Endothelial cell (in vitro differentiated cells): ENCODE measurements around the gene PPP6R1. TPM values are rescaled to one million over a fixed set of nuclear protein-coding genes. Genes with fewer than 3 reads are reported as not detected.
A peak's percentile ranks its signal among the peaks of the same experiment; 100 is the strongest.

Source experiments
- DNase-seq: peaks from one replicate; pipeline ENCODE4 v3.0.0; 2021; ENCODE audit warnings: low spot score
- H3K27ac Mint-ChIP-seq: one replicate; pipeline ENCODE4 v1.8.0; 2021; ENCODE audit warnings: mixed read lengths, inconsistent platforms; ENCODE audit not compliant: unreplicated experiment
- H3K27me3 Mint-ChIP-seq: one replicate; pipeline ENCODE4 v1.8.0; 2021; ENCODE audit warnings: mild to moderate bottlenecking, moderate library complexity, mixed read lengths, inconsistent platforms; ENCODE audit not compliant: unreplicated experiment
- H3K36me3 Mint-ChIP-seq: one replicate; pipeline ENCODE4 v1.8.0; 2021; ENCODE audit warnings: mild to moderate bottlenecking, low read depth, mixed read lengths, inconsistent platforms; ENCODE audit not compliant: unreplicated experiment
- H3K4me1 Mint-ChIP-seq: one replicate; pipeline ENCODE4 v1.8.0; 2021; ENCODE audit warnings: mild to moderate bottlenecking, mixed read lengths, inconsistent platforms; ENCODE audit not compliant: unreplicated experiment
- H3K4me3 Mint-ChIP-seq: one replicate; pipeline ENCODE4 v1.8.0; 2021; ENCODE audit warnings: mild to moderate bottlenecking, mixed read lengths, inconsistent platforms; ENCODE audit not compliant: unreplicated experiment
- H3K9me3 Mint-ChIP-seq: one replicate; pipeline ENCODE4 v1.8.0; 2021; ENCODE audit warnings: mixed read lengths, inconsistent platforms; ENCODE audit not compliant: unreplicated experiment
- total RNA-seq: library from RNA; stranded (reverse); fragmentation: NEBNext Ultra II Directional; extraction: Animal tissue kit (Norgen Biotek cat#: 25700); gene quantifications from one replicate; pipeline ENCODE4 v1.2.1, GENCODE V29; 2021; ENCODE audit not compliant: unreplicated experiment
- TF ChIP-seq, protein P1 (sequence below): fragments of 200-600 bp; sonication (generic); IDR thresholded peaks from one replicate; pipeline ENCODE4 v1.5.0; 2021; ENCODE audit warnings: antibody characterized with exemption; ENCODE audit not compliant: unreplicated experiment

Gene PPP6R1
- total RNA-seq, 1 donor from 2014 or later = 65.6 TPM

DNA sequence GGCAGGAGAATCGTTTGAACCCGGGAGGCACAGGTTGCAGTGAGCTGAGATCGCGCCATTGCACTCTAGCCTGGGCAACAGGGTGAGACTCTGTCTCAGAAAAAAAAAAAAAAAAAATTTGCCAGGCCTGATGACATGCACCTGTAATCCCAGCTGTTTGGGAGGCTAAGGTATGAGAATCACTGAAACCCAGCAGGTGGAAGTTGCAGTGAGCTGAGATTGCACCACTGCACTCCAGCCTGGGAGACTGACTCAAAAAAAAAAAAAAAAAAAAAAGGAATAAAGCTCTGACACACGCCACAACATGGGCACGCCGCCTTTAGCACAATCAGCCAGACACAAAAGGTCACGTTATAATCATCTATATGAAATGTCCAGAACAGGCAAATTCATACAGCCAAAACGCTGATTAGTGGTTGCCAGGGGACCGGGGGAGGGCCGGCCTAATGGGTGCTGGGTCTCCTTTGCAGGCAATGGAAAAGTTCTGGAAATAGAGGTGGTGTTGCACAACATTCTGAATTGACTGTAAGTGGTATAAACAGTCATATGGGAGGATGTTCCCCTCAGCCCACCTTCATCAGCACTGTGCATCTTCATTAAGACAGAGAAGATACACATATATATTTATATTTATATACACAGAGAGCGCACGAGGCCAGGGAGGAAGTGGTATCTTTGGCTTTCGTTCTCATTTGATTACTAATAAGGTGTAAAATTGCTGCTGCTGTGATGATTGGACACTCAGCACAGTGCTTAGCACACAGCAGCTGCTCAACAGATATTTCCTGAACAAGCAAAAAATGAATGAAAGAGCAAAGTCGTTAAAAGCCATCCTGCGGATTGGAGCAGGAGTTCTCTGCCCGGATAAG, 17.3 kb upstream of the PPP6R1 start:
- TF ChIP-seq, protein P1, sequence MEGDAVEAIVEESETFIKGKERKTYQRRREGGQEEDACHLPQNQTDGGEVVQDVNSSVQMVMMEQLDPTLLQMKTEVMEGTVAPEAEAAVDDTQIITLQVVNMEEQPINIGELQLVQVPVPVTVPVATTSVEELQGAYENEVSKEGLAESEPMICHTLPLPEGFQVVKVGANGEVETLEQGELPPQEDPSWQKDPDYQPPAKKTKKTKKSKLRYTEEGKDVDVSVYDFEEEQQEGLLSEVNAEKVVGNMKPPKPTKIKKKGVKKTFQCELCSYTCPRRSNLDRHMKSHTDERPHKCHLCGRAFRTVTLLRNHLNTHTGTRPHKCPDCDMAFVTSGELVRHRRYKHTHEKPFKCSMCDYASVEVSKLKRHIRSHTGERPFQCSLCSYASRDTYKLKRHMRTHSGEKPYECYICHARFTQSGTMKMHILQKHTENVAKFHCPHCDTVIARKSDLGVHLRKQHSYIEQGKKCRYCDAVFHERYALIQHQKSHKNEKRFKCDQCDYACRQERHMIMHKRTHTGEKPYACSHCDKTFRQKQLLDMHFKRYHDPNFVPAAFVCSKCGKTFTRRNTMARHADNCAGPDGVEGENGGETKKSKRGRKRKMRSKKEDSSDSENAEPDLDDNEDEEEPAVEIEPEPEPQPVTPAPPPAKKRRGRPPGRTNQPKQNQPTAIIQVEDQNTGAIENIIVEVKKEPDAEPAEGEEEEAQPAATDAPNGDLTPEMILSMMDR = no peak
- Mint-ChIP-seq H3K27me3 (peaks cover 17% of the 10 kb centered on the region), H3K9me3 (no peaks in the 10 kb centered on the region), H3K4me3 (no peak overlapping the region), H3K4me1 (peaks cover 5% of the 10 kb centered on the region), H3K36me3 (peaks cover 14% of the 10 kb centered on the region), H3K27ac (no peak overlapping the region)
- DNase-seq = no peak

GRCh38 chr19:55273978-55274707, 15.3 kb upstream of the PPP6R1 start:
- peaks cover 2% of the 10 kb centered on the region for H3K4me1 Mint-ChIP-seq
- peaks cover 10% of the 10 kb centered on the region for H3K27me3 Mint-ChIP-seq
- H3K27ac Mint-ChIP-seq = no peak overlapping the region
- TF ChIP-seq, protein P1 = no peak
- DNase-seq = no peak
- peaks cover 21% of the 10 kb centered on the region for H3K36me3 Mint-ChIP-seq
- H3K4me3 Mint-ChIP-seq = no peak overlapping the region
- no peaks in the 10 kb centered on the region for H3K9me3 Mint-ChIP-seq

DNA sequence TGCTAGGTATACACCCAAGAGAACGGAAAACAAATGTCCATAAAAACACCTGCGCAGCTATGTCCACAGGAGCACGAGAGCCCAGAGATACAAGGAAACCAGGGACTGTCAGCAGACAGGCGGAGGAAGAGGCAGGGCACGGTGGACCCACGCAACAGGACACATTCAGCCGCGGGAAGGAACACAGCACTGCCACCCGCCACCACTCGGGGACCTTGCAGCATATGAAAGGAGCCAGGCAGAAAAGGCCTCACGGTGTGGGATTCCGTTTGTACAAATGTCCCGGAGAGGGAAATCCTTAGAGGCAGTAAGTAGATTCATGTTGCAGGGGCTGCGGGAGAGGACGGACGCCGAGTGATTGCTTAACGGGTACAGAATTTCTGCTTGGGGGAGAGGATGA, 13.3 kb upstream of the PPP6R1 start:
- peaks cover 7% of the 10 kb centered on the region for H3K27me3 Mint-ChIP-seq
- TF ChIP-seq, protein P1 = no peak
- H3K36me3 Mint-ChIP-seq = peaks cover 22% of the 10 kb centered on the region
- H3K4me3 Mint-ChIP-seq = peak overlapping the region; percentile 26
- H3K4me1 Mint-ChIP-seq = peaks cover 2% of the 10 kb centered on the region
- H3K27ac Mint-ChIP-seq = no peak overlapping the region
- no peaks in the 10 kb centered on the region for H3K9me3 Mint-ChIP-seq
- no peak for DNase-seq

DNA sequence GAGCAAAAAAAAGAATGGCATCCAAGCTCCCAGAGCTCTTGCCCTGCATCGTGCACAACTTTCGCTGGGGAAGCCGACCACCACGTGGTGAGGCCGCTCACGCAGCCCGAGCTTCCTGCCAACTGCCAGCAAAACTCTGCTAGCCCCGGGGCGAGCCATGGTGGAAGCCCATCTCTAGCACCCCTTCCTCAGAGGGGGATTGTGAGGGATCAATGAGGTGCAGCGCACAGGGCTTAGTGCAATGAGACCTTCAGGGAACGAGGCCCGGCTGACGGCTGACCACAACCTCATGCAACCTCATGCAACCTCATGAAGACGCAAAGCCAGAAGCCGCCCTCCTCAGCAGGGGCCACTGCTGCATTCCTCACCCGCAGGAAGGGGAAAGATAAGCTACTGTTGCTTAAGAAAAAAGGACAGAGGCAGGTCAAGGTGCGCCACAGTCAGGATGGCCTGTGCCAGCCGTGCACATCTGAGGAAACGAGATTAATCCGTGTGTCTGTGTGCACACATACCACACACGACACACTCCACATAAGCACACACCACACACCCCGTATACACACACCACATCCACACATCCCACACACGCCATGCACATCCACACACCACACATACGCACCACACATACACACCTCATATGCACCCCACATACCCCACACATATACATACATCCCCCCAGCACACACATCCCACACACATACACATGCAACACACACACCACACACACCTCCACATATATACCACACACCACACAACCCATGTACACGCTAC, 11.5 kb upstream of the PPP6R1 start:
- H3K27me3 Mint-ChIP-seq = peaks cover 11% of the 10 kb centered on the region
- peaks cover 30% of the 10 kb centered on the region for H3K36me3 Mint-ChIP-seq
- H3K4me3 Mint-ChIP-seq = peak overlapping the region; percentile 79
- TF ChIP-seq, protein P1 = no peak
- no peak for DNase-seq
- peaks cover 4% of the 10 kb centered on the region for H3K9me3 Mint-ChIP-seq
- H3K4me1 Mint-ChIP-seq = peaks cover 2% of the 10 kb centered on the region
- H3K27ac Mint-ChIP-seq = no peak overlapping the region
